Ovary (tissue), 9 donors: Measurements from ENCODE around the gene MPRIP. TPM values are rescaled to one million over a fixed set of nuclear protein-coding genes. Genes with fewer than 3 reads are reported as not detected.

Source experiments
- DNase-seq, 5 donors: peaks; one replicate each; pipeline ENCODE4 v3.0.0-alpha.2; 2019 to 2020
- H3K27ac ChIP-seq, 2 donors: fragments of 200-600 bp; one replicate each; pipeline versions ENCODE4 v1.5.1 to v1.8.0; 2019 to 2022
- H3K27me3 ChIP-seq: fragments of 200-600 bp; one replicate; pipeline ENCODE4 v1.8.0; 2022
- H3K36me3 ChIP-seq: fragments of 200-600 bp; sonication (generic); one replicate; pipeline ENCODE4 v1.5.1; 2019
- H3K4me1 ChIP-seq: one replicate; pipeline ENCODE4 v1.8.1; 2013; ENCODE audit warnings: mild to moderate bottlenecking, moderate library complexity; ENCODE audit not compliant: insufficient read depth
- H3K4me3 ChIP-seq: fragments of 200-600 bp; sonication (generic); one replicate; pipeline ENCODE4 v1.5.1; 2017
- H3K9me3 ChIP-seq, 2 donors: fragments of 200-600 bp in 1 of 2; sonication (generic) in 1 of 2; one replicate each; pipeline versions ENCODE4 v1.5.1 to v1.8.1; 2013 to 2019; ENCODE audit warnings: mild to moderate bottlenecking in 1 of 2, moderate library complexity in 1 of 2
- CTCF ChIP-seq, 3 donors: fragments of 450-650 bp in 2 of 3; fragments of 200-600 bp in 1 of 3; IDR thresholded peaks; one replicate each; pipeline versions ENCODE4 v1.5.1 to v1.8.0; 2016 to 2022; ENCODE audit warnings: antibody characterized with exemption in 3 of 3, mild to moderate bottlenecking in 1 of 3
- EP300 ChIP-seq: sonication (generic); formaldehyde crosslinking; IDR thresholded peaks from one replicate; pipeline ENCODE4 v1.6.1; 2017; ENCODE audit warnings: antibody characterized with exemption
- POLR2A ChIP-seq: fragments of 450-650 bp; IDR thresholded peaks from one replicate; pipeline ENCODE4 v1.6.1; 2017; ENCODE audit warnings: antibody characterized with exemption, mild to moderate bottlenecking, moderate library complexity
- WGBS, 3 donors: extraction: QIAGEN DNeasy Blood & Tissue Kit in 1 of 3; methylation state at CpG; one replicate each; pipeline versions ENCODE4 v1.1.5 to v1.1.7; 2013 to 2017; 5-methylcytosine and 5-hydroxymethylcytosine counted together
- intact Hi-C, 4 donors: fragments of 100-400 bp; cut with DNase I; formaldehyde crosslinking; loops; one replicate each; pipeline versions ENCODE4 v1.11.0 to v1.15.1; 2022 to 2023
- polyA plus RNA-seq, 2 donors: library from polyadenylated mRNA; stranded (reverse); fragments of 200-250 nt in 1 of 2; fragments of 350-450 nt in 1 of 2; fragmentation: Illumina TruSeq in 1 of 2; extraction: RNeasy Lipid Tissue Mini Kit (QIAGEN cat#74804) in 1 of 2; gene quantifications; one replicate each; pipeline ENCODE4 v1.2.3, GENCODE V29; 2013 to 2014
- total RNA-seq, 7 donors: library from RNA; depleted of rRNA in 2 of 7; stranded (reverse); fragments of >200 nt in 2 of 7; fragmentation: NEBNext Ultra II Directional in 3 of 7; extraction: Animal tissue kit (Norgen Biotek cat#: 25700) in 3 of 7; gene quantifications; one replicate each; pipeline versions ENCODE4 v1.1.0 to v1.2.4, GENCODE V29; 2016 to 2023
- donor health status: DM: no; HTN: no; CAD: no; lungs with moderate emphysema.
- donor health status: DM: no; HTN: no; CAD: no.
- donor health status: Bipolar disorder and iron deficiency.
- donor health status: DM: yes; HTN: yes; CAD: no.
- donor health status: DM: no; HTN: no; CAD: no.
- donor health status: DM: yes; HTN: yes; CAD: no.

The MPRIP gene
- total and polyA plus RNA-seq, 9 donors: 72.3 to 256 (median 202) TPM

GRCh38 chr17:17125136-17126084, 83.2 kb downstream of the MPRIP start:
- Histone ChIP-seq H3K27me3 (no peaks in the 10 kb centered on the region), H3K36me3 (no peaks in the 10 kb centered on the region), H3K4me1 (peaks cover 6% of the 10 kb centered on the region), H3K4me3 (no peak overlapping the region), H3K27ac (no peak overlapping the region), H3K9me3 (no peaks in the 10 kb centered on the region)
- no peak for DNase-seq
- TF ChIP-seq EP300 (no peak), CTCF (IDR thresholded peaks at IDR 0.05) (no peak), POLR2A (no peak)
- intact Hi-C loops: no loop called here
- 79 to 90% (median 82%) methylated on average over 6 of the region's 6 CpGs for WGBS, 3 donors

GRCh38 chr17:17126131-17127110, 84.2 kb downstream of the MPRIP start:
- Histone ChIP-seq H3K27me3 (no peaks in the 10 kb centered on the region), H3K4me3 (no peak overlapping the region), H3K27ac (no peak overlapping the region), H3K9me3 (no peaks in the 10 kb centered on the region), H3K36me3 (no peaks in the 10 kb centered on the region), H3K4me1 (peaks cover under 1% of the 10 kb centered on the region)
- intact Hi-C loops: no loop called here
- 77 to 83% (median 82%) methylated on average over 21 of the region's 21 CpGs for WGBS, 3 donors
- no peak for DNase-seq
- TF ChIP-seq POLR2A (no peak), EP300 (no peak), CTCF (IDR thresholded peaks at IDR 0.05) (no peak)

- no peak for DNase-seq
- Histone ChIP-seq H3K27me3 (no peaks in the 10 kb centered on the region), H3K4me1 (no peaks in the 10 kb centered on the region), H3K4me3 (no peak overlapping the region), H3K9me3 (no peaks in the 10 kb centered on the region), H3K27ac (no peak overlapping the region), H3K36me3 (no peaks in the 10 kb centered on the region)
- intact Hi-C loops: no loop called here
- WGBS, 3 donors: 83 to 89% (median 84%) methylated on average over 6 of the region's 6 CpGs
- no peak for TF ChIP-seq CTCF (IDR thresholded peaks at IDR 0.05)
- TF ChIP-seq EP300: no peak
- TF ChIP-seq POLR2A: no peak
Measured at GRCh38 chr17:17127156-17127555, 84.9 kb downstream of the MPRIP start.

GRCh38 chr17:17127730-17128291, 85.6 kb downstream of the MPRIP start:
- Histone ChIP-seq H3K27ac (no peak overlapping the region), H3K27me3 (no peaks in the 10 kb centered on the region), H3K9me3 (no peaks in the 10 kb centered on the region), H3K4me1 (no peaks in the 10 kb centered on the region), H3K4me3 (no peak overlapping the region), H3K36me3 (no peaks in the 10 kb centered on the region)
- TF ChIP-seq POLR2A: no peak
- no peak for TF ChIP-seq EP300
- TF ChIP-seq CTCF (IDR thresholded peaks at IDR 0.05): no peak
- intact Hi-C loops: no loop called here
- no peak for DNase-seq
- 69 to 74% (median 73%) methylated on average over 10 to 11 of the region's 11 CpGs for WGBS, 3 donors
